NCI-H1436 treated with DMSO at 0.1 percent for 48 hours (cell line): Measurements from ENCODE around the gene FAM110D.
A peak's percentile ranks its signal among the peaks of the same experiment; 100 is the strongest.

ENCODE experiments used
- DNase-seq: peaks from one replicate; lab custom pipeline; 2025; lab: John Stamatoyannopoulos, UW

The FAM110D gene

DNA sequence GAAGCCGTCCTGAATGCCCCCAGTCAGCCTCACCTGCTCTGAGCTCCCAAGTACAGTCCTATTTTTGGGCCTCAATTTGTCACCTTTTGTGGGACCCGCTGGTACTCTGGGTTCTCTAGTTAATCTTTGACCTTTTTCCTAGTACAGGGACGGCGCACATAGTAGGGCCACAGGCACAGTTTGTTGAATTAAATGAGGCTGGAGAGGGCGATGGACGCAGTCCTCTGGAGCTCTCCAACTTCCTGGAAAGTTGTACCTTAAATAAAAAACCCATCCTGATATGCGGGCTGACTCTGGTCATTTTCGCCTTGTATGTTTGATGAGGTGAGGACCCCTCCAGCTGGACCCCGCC is 4.8 kb downstream of the FAM110D start:
- DNase-seq = no peak

DNA sequence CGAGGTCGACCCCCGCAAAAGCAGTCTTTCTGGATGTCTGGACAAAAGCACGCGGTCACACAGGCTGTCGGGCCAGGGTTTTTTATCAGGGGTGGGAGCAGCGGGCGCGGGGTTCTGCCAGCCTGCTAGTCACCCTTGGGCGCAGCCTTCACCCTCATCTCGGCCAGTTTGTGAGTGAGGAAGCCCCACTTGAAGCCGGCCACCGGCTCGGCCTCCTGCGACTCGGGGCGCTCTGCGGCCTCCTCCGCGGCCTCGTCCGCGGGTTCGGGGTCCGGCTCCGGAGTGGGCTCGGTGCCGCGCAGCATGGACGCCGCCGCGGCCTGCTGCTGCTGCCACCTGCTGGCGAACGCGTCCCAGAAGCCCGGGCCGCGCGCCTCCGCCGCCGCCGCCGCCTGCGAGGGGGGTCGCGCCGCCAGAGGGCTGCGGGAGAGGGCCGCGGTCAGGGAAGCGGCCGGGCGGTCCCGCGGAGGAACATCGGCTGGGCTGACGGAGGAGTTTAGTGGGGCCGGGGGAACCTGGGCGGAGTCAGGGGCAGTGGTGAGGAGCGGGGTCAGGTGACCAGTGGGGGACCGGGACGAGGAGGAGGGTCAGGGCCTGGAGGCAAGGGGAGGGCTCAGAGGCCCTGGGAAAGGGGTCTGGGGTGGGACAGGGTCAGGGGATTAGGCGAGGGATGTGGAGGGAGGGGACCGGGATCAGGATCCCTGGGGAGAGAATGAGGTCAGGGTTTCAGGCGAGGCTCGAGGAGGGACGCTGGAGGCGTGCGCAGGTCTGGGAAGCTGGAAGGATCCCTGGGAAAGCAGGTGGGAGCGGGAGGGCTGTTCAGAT is 5.4 kb downstream of the FAM110D start:
- DNase-seq = no peak

GRCh38 chr1:26164861-26165842 is 6.3 kb downstream of the FAM110D start:
- DNase-seq = no peak

GRCh38 chr1:26166719-26167281 is 7.9 kb downstream of the FAM110D start:
- no peak for DNase-seq

DNA sequence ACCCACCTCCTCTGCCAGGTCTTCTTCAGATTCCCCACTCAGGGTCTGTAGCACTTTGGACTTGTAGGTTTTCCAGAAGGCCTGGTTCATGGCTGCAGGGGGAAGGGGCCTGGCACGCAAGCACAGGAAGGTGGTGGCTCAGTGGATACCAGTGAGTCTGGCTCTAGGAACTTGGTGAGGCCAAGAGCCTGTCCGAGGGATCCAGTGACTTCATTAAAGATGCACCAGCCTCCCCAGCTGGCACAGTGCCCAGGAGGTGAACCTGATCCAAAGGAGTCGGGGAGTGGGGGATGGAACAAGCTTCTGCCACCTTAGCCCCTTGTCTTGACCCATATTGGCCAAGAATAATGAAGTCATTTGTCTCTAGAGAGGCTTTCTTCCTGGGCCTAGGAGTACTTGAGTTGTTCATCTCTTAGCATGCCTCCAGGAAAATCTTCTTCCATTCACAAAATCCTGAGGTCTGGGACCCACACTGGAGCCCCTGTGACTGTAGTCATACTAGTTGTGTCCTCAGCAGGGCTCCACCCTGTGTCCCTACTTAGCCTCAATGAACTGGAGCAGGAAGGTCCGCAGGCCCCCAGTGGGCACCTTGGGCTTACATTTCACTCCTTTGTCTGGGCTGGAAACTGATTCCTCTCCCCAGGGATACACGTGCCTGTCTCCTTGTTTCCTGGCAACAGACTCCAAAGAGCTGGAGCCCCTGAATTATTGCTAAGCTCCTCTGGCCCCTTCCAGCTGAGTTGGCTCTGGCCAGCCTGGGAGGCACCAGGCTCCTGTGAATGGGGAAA is 9.7 kb downstream of the FAM110D start, which contains the start of gene C1orf232:
Gene C1orf232 (minus strand): TSS at position 554 of the 788 bp plus-strand sequence. CDS start 464 bp downstream, at position 90.
- DNase-seq = peak; percentile 36

DNA sequence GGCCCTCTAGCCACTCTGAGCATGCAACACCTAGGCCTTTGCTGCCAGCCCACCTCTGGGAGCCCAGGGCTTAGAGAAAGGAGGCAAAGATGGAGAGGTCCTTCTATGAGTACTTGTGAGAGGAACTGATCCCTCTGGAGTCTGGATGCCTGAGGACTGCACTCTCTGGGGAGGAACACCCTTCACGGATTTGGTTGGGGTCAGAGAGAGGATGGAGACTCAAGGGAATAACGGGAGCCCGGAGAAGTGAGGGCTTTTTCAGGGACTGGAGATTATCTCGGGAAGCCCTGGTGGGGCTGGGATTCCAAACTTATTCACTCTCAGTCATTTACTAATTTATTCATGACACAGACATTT is 10.3 kb downstream of the FAM110D start:
- no peak for DNase-seq

DNA sequence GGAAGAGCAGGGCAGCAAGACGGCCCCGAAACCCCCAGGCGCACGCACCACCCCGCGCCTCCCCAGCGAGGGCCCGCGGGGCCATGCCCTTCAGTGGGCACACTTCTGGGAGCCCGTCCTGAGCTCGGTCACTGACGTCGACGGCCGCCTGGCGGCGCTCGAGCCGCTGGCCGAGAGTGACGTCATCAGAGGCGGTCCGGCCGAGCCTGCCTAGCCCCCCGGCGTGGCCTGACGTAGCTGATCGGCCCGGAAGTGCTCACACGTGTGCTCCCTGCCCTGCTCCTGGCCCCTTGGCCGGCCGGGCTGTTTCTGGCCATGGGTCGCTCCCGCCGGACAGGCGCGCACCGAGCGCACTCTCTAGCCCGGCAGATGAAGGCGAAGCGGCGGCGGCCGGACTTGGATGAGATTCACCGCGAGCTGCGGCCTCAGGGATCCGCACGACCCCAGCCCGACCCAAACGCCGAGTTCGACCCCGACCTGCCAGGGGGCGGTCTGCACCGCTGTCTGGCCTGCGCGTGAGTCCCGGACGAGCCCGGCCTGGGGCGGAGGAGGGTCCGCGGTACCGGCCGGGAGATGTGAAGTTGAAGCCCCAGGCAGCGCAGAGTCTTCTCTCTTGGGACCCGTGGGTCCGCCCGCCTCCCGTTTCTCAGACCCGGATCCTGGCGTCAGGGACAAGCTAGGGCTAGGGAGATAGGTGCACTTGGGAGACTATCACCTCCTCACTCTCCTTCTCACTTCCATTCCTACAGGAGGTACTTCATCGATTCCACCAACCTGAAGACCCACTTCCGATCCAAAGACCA is 11.0 kb downstream of the FAM110D start, which contains the start of gene ZNF593:
Gene ZNF593 (plus strand): TSS at position 240 of the 803 bp plus-strand sequence. CDS start 76 bp downstream, at position 316.
- peak; percentile 39 for DNase-seq

GRCh38 chr1:26170472-26170821 is 11.6 kb downstream of the FAM110D start:
- DNase-seq = no peak

DNA sequence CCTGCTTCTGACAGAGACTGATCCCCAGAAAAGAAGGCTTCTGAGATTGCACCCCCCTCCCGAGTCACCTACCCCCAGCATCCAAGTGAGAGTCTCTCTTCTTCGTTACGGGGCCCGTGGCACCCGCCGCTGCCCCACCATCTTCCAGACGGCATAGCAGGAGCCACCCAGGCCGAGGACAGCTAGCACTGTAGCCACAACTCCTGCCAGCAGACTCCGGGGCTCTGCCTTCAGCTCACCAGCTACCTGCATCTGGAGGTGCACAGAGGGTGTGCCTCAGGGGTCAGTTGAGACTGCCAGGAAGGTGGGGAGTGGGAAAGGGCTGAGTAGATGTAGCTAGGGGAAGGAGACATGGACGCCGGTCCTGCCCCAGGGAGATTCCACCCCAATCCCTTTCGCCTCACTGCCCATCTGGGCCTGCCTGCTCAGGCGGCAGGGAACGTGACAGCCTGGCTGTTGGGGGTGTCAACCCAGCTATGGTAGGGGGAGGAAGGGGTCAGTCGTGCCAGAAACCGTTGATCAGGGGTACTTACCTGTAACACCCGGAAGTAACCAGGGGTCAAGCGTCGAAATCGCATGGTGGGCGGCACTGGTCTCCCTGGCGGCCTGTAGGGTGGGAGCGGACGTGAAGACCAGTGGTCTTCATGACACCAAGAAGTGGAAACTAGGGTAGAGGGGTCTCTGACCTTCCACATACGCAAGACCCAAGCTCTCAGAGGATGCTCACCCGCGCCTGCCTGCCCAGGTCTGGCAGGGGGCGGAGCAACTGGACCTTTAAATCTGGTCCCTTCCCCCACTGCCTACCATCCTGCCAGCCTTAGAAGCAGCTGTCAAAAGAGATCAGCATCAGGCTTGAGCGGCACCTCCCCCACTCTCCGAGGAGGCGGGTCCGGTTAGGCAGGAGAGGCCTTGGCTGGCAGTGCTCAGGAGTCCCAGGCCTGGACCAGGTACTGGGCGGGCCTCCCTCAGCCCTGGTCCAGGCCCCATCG is 12.5 kb downstream of the FAM110D start, which contains the start of gene ZNF593OS:
Gene ZNF593OS (minus strand): TSS at position 749 of the 989 bp plus-strand sequence. CDS start 171 bp downstream, at position 578.
- DNase-seq = no peak

DNA sequence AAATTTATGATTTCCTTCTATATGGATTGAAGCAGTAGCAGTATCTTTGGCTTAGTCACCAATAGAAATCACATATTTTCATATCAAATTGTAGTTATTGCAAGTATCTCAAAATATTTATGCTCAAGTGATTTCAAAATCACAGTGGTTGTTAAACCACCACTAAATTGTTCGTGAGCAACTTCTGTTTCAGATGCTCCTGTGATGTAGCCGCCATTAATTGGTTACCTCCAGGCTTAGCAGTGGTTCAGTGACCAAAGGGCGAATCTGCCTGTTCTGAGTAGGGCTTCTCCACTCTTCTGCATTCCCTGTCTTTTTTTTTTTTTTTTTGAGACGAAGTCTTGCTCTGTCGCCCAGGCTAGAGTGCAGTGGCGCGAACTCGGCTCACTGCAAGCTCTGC is 16.5 kb downstream of the FAM110D start:
- no peak for DNase-seq

DNA sequence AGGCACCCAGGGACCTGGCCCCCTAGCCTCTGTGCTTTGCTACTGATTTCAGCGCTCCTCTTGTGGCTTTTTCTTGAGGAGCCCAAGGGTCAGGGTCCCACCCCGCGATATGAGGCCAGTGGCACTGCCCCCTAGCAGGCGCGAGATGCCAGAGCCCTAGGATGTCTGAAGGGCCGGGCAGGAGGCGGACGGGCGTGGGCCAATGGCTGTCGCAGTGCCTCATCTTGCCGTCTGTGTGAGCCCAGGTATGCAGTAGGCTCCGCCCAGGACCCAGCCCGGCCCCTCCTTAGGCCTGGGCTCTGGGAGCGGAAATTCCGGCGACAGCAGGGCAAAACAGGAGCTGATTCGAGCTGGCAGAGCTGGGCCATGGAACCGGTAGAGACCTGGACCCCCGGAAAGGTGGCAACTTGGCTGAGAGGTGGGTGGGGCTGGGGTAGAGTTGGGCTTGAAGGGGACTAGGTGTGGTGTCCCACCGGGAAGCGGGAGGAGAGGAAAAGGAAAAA is 18.4 kb downstream of the FAM110D start, which contains the start of gene CNKSR1:
Gene CNKSR1 (plus strand): TSS at position 310 of the 503 bp plus-strand sequence. CDS start 57 bp downstream, at position 367.
- DNase-seq = peak; percentile 19

GRCh38 chr1:26180010-26180506 is 21.2 kb downstream of the FAM110D start:
- DNase-seq = no peak

DNA sequence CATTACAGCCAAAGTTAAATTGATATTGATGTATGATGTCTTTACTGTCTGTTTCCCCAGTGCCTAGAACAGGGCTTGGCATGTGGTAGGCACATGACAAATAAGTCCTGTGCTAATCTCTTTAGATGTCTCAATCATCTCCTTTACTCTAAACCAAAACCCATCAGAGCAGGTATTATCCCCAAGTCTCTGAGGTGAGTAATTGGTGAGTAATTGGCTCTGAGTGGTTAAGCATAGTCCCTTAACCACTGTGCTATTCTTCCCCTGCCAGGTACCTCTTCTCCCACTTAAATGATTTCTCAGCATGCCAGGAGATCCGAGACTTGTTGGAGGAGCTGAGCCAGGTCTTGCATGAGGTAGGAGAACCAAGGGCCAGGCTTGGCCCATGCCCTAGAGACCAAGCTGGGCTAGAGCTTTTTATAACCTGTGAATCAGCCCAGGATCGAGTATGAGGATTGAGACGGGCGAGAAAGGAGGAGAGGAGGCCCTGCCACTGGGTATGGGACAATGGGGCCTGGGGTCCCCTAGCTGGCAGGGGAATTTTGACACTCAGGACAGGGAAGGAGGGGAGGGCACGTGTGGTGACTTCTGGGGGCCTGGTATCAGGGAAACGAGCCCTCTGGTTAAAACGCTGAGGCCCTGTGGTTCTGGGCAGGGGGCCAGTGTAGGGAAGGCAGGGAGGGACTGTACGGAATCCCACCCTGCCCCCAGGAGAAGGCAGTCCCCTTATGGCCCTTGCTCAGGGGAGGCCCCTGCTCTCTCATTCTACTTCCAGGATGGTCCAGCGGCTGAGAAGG is 22.9 kb downstream of the FAM110D start:
- no peak for DNase-seq

- DNase-seq = no peak
These were observed 23.5 kb downstream of the FAM110D start for GRCh38 chr1:26182383-26182696.

DNA sequence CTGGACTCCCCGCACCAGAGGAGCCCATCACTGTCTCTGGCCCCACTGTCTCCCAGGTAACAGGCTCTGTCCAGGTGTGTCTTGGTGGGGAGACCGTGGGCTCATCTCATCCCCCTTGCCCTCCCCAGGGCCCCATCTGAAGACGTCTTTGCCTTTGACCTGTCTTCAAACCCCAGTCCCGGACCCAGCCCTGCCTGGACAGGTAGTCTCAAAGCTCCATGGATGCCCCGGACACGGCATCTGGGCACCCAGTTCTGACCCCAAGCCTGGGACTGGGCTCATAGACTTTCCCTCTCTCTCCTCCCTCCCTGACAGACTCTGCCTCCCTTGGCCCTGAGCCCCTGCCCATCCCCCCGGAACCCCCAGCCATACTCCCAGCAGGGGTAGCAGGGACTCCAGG is 25.2 kb downstream of the FAM110D start:
- no peak for DNase-seq

DNA sequence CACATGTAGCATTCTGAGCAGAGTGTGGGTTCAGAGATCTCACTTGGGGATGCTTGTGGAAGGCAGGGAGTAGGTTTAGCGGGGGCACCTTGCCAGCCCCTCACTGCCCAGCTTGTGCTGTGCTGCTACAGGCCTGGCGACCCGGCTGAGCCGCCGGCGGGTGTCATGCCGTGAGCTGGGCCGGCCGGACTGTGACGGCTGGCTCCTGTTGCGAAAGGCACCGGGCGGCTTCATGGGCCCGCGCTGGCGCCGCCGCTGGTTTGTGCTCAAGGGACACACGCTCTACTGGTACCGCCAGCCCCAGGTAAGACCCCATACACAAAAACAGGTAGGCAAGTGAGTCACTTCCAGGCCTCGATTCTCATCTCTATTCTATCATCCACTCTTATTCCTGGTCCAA is 26.0 kb downstream of the FAM110D start:
- no peak for DNase-seq

DNA sequence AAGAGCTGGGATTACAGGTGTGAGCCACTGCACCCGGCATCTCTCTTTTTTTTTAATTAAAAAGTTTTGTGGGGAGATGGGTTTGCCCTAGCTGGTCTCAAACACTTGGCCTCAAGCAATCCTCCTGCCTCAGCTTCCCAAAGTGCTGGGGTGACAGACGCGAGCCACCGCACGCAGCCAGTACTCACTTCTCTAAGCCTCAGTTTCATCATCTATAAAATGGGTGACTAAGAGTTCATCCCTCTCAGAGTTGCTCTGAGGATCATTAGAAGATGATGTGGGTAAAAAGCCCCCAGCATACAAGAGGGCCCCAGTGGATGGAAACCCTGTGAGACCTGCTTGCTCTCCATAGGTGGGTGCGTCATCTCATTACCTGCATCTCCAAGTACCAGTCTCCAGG is 29.0 kb downstream of the FAM110D start:
- DNase-seq = no peak

- DNase-seq = no peak
These were observed 29.6 kb downstream of the FAM110D start for GRCh38 chr1:26188477-26188876.
